OCI-LY3 (cell line): ENCODE measurements around the gene PPEF1.

Source experiments
- H2AFZ ChIP-seq: fragments of 200-600, 300-600 bp; shearing (Covaris generic); 2 replicates; pipeline ENCODE4 v1.6.0; 2014; ENCODE audit warnings: antibody characterized with exemption, low read depth, low read length
- H3K27ac ChIP-seq: fragments of 200-600, 300-600 bp; sonication (generic); 2 replicates; pipeline ENCODE4 v1.5.1; 2014; ENCODE audit warnings: mild to moderate bottlenecking, low read length, moderate library complexity, mixed read lengths
- H3K27me3 ChIP-seq: fragments of 200-600, 300-600 bp; sonication (generic); 2 replicates; pipeline ENCODE4 v1.6.1; 2014; ENCODE audit warnings: low read depth, low read length, mixed read lengths
- H3K36me3 ChIP-seq: fragments of 200-600, 300-600 bp; sonication (generic); replicated peaks from 2 replicates; pipeline ENCODE3; 2014; ENCODE audit warnings: low read depth, low read length, mixed read lengths
- H3K4me1 ChIP-seq: fragments of 300-600, 200-600 bp; sonication (generic); 2 replicates; pipeline ENCODE4 v1.6.1; 2014; ENCODE audit warnings: low read length, mixed read lengths
- H3K4me2 ChIP-seq: fragments of 200-600, 300-600 bp; sonication (generic); 2 replicates; pipeline ENCODE4 v1.6.1; 2014; ENCODE audit warnings: low read length, mixed read lengths
- H3K4me3 ChIP-seq: fragments of 300-600, 200-600 bp; sonication (generic); 2 replicates; pipeline ENCODE4 v1.5.1; 2014; ENCODE audit warnings: antibody characterized with exemption, mild to moderate bottlenecking, low read length, moderate library complexity
- H3K79me2 ChIP-seq: fragments of 300-600, 200-600 bp; shearing (Covaris generic); 2 replicates; pipeline ENCODE4 v1.6.1; 2014; ENCODE audit warnings: mild to moderate bottlenecking, low read length, mixed read lengths
- H3K9ac ChIP-seq: fragments of 300-600, 200-600 bp; shearing (Covaris generic); 2 replicates; pipeline ENCODE4 v1.6.0; 2014; ENCODE audit warnings: mild to moderate bottlenecking, low read length, moderate library complexity
- H3K9me3 ChIP-seq: fragments of 200-600, 300-600 bp; shearing (Covaris generic); 2 replicates; pipeline ENCODE4 v1.6.1; 2014; ENCODE audit warnings: low read length, mixed read lengths; ENCODE audit not compliant: insufficient read depth
- H4K20me1 ChIP-seq: fragments of 200-600, 300-600 bp; sonication (generic); 2 replicates; pipeline ENCODE4 v1.6.1; 2016; ENCODE audit warnings: low read length, mixed read lengths; ENCODE audit not compliant: insufficient read depth
- EZH2phosphoT487 ChIP-seq: fragments of 200-600 bp; shearing (Covaris generic); IDR thresholded peaks from 2 replicates; pipeline ENCODE4 v1.6.1; 2018; ENCODE audit warnings: antibody characterized with exemption, mixed run types, low read depth
- TF ChIP-seq, protein P1 (sequence below): fragments of 200-600, 300-600 bp; sonication (generic); IDR thresholded peaks from 2 replicates; pipeline ENCODE4 v1.5.1; 2014; ENCODE audit warnings: antibody characterized with exemption, low read length, low read depth

Gene PPEF1

DNA sequence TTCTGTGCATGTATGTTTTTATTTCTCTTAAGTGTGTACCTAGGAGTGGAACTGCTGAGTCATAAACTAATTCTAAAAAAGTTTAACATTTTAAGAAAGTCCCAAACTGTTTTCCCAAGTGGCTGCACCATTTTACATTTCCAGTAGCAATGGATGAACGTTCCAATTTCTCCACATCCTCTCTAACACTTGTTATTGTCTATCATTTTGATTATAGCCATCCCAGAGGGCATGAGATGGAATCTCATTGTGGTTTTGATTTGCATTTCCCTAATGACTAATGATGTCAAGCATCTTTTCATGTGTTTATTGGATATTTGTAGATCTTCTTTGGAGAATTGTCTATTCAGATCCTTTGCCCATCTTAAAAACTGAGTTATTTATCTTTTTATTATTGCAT, 82.5 kb downstream of the PPEF1 start:
- Histone ChIP-seq H3K9ac (no peak overlapping the region), H2AFZ (no peak overlapping the region), H4K20me1 (no peaks in the 10 kb centered on the region), H3K27me3 (no peaks in the 10 kb centered on the region), H3K27ac (no peak overlapping the region), H3K4me2 (no peak overlapping the region), H3K79me2 (no peaks in the 10 kb centered on the region), H3K9me3 (no peaks in the 10 kb centered on the region), H3K36me3 (no peaks in the 10 kb centered on the region), H3K4me1 (no peaks in the 10 kb centered on the region), H3K4me3 (no peak overlapping the region)
- TF ChIP-seq EZH2phosphoT487: no peak
- TF ChIP-seq, protein P1, sequence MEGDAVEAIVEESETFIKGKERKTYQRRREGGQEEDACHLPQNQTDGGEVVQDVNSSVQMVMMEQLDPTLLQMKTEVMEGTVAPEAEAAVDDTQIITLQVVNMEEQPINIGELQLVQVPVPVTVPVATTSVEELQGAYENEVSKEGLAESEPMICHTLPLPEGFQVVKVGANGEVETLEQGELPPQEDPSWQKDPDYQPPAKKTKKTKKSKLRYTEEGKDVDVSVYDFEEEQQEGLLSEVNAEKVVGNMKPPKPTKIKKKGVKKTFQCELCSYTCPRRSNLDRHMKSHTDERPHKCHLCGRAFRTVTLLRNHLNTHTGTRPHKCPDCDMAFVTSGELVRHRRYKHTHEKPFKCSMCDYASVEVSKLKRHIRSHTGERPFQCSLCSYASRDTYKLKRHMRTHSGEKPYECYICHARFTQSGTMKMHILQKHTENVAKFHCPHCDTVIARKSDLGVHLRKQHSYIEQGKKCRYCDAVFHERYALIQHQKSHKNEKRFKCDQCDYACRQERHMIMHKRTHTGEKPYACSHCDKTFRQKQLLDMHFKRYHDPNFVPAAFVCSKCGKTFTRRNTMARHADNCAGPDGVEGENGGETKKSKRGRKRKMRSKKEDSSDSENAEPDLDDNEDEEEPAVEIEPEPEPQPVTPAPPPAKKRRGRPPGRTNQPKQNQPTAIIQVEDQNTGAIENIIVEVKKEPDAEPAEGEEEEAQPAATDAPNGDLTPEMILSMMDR: no peak

DNA sequence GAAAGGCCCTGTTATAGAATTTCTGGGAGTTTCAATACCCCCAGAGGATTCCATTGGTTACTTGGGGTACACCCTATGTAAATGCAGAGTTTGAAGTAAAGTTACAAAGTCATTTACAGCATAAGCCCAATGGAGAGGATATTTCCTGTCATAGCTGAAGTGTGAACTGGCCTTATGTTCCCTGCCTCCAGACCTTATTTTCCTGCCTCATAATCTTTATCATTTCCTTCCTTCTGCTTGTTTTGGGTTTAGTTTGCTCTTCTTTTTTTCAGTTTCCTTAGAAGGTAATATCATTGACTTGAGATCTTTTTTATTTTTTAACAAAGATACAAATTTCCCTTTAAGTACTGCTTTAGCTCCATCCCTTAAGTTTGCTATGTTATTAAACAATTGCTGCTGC, 85.4 kb downstream of the PPEF1 start:
- H3K27me3 ChIP-seq: no peaks in the 10 kb centered on the region
- H3K9me3 ChIP-seq: no peaks in the 10 kb centered on the region
- H3K27ac ChIP-seq: no peak overlapping the region
- no peaks in the 10 kb centered on the region for H3K79me2 ChIP-seq
- no peak overlapping the region for H3K4me2 ChIP-seq
- H2AFZ ChIP-seq: no peak overlapping the region
- no peak for TF ChIP-seq EZH2phosphoT487
- TF ChIP-seq, protein P1: no peak
- H3K9ac ChIP-seq: no peak overlapping the region
- H3K4me1 ChIP-seq: no peaks in the 10 kb centered on the region
- H4K20me1 ChIP-seq: no peaks in the 10 kb centered on the region
- H3K36me3 ChIP-seq: no peaks in the 10 kb centered on the region
- H3K4me3 ChIP-seq: no peak overlapping the region

- TF ChIP-seq EZH2phosphoT487: no peak
- TF ChIP-seq, protein P1: no peak
Measured at GRCh38 chrX:18793601-18794089, 86.2 kb downstream of the PPEF1 start.

GRCh38 chrX:18797141-18797540, 89.7 kb downstream of the PPEF1 start:
- TF ChIP-seq EZH2phosphoT487: no peak
- TF ChIP-seq, protein P1: no peak
- no peak overlapping the region for H3K4me2 ChIP-seq
- no peaks in the 10 kb centered on the region for H4K20me1 ChIP-seq
- no peaks in the 10 kb centered on the region for H3K36me3 ChIP-seq
- no peak overlapping the region for H3K4me3 ChIP-seq
- H3K79me2 ChIP-seq: no peaks in the 10 kb centered on the region
- H2AFZ ChIP-seq: no peak overlapping the region
- no peaks in the 10 kb centered on the region for H3K27me3 ChIP-seq
- no peaks in the 10 kb centered on the region for H3K4me1 ChIP-seq
- H3K27ac ChIP-seq: no peak overlapping the region
- H3K9ac ChIP-seq: no peak overlapping the region
- H3K9me3 ChIP-seq: no peaks in the 10 kb centered on the region

More at GRCh38 chrX:18793601-18794089, 86.2 kb downstream of the PPEF1 start:
- H3K9me3 ChIP-seq: no peaks in the 10 kb centered on the region
- no peak overlapping the region for H2AFZ ChIP-seq
- H3K4me1 ChIP-seq: no peaks in the 10 kb centered on the region
- H3K27me3 ChIP-seq: no peaks in the 10 kb centered on the region
- no peak overlapping the region for H3K4me3 ChIP-seq
- no peak overlapping the region for H3K27ac ChIP-seq
- H4K20me1 ChIP-seq: no peaks in the 10 kb centered on the region
- H3K9ac ChIP-seq: no peak overlapping the region
- no peak overlapping the region for H3K4me2 ChIP-seq
- no peaks in the 10 kb centered on the region for H3K36me3 ChIP-seq
- no peaks in the 10 kb centered on the region for H3K79me2 ChIP-seq
